HG03159 (cell line): ENCODE data around the gene TGFBR1.

Experiments used
- ATAC-seq: cut with Tn5 transposase; IDR thresholded peaks from one replicate; pipeline ENCODE4 v1.9.1; 2021; ENCODE audit warnings: mild to moderate bottlenecking, moderate library complexity; ENCODE audit not compliant: unreplicated experiment

TGFBR1 gene

GRCh38 chr9:99105152-99106043 is 485 bp downstream of the TGFBR1 start:
- peak; percentile 44 for ATAC-seq

- no peak for ATAC-seq
These were observed 1.1 kb downstream of the TGFBR1 start for GRCh38 chr9:99106044-99106375.

- no peak for ATAC-seq
These were observed 2.5 kb downstream of the TGFBR1 start for GRCh38 chr9:99107421-99107820.

DNA sequence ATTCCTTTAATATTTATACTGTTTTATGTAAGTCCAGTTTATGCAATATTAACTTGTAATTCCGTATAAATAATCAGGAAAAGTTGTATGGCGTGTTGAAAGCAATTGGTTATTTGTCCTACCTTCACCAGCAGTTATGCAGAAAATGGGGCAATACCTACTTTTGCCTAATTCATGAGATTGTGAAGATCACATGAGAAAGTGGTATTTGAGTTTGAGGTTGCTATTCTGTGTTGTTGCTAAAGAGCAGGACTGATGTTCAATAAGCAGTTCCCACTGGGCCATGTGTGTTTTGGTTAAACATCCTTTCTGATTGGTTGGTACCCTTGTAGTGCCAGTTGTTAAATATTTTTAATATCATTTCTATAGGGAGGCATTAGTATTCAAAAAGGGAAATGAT is 3.2 kb downstream of the TGFBR1 start:
- no peak for ATAC-seq

DNA sequence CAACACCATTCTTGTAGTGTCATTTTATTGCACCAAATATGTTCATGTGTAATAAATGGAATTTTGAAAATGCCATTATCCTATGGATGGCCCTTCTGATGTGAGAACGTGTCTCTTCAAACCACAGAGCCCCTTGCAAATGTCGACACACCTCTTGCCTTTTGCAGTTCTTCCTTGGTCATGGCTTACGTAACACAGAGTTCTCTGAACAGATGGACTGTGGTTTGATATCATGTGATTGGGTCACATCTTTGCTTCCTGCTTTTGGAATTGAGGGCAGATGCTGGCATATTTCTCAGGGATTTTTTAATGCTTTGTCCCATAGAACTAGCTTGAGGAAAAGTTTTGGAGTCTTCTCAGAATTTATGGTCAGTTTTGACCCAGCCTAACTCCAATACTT is 4.6 kb downstream of the TGFBR1 start:
- ATAC-seq, result no peak

GRCh38 chr9:99112750-99113413 is 8.0 kb downstream of the TGFBR1 start:
- ATAC-seq, result no peak

- no peak for ATAC-seq
These were observed 8.6 kb downstream of the TGFBR1 start for GRCh38 chr9:99113414-99114048.

GRCh38 chr9:99114049-99114440 is 9.1 kb downstream of the TGFBR1 start:
- ATAC-seq, result no peak

- ATAC-seq, result no peak
These were observed 10.1 kb downstream of the TGFBR1 start for GRCh38 chr9:99114846-99115500.

DNA sequence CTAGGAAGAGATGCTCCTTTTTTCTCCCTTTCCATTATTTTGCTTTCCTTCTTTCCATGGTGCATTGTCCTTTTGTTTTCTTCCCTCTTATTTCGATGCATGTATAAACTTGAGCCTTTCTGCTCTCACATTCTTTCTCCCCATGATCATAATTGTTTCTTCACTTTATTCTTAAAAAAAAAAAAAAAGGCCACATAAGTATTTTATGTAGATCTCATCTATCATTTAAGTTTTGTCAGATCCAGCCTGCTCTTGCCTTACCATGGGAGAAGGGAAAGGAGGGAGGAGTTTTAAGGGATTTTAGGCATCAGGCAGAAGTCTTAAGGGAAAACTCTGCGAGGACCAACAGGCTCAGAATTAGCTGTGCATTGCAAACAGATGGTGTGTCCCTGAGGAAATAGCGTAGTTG is 11.1 kb downstream of the TGFBR1 start:
- ATAC-seq, result no peak

GRCh38 chr9:99118782-99119466 is 14.0 kb downstream of the TGFBR1 start:
- peak; percentile 95 for ATAC-seq

GRCh38 chr9:99119976-99120655 is 15.2 kb downstream of the TGFBR1 start:
- ATAC-seq, result no peak

DNA sequence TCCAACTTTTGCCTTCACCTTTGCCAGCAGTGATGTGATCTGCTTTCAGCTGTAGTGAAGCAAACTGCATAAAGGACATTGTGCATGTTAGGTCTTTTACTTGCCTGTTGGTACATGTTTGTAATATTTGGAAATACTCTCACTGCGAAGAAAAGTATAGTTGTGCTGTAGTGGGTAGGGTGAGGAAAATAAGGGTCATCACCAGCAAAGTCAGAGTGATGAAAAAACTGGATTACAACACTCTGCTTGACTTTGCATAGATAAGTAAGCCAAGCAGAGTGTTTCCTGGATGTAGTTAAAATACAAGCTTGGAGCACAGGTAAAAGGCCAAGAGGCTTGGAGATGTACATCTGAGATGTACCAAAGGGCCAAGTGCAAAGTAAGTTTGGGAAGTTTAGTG is 16.7 kb downstream of the TGFBR1 start:
- no peak for ATAC-seq

- ATAC-seq, result no peak
These were observed 19.8 kb downstream of the TGFBR1 start for GRCh38 chr9:99124534-99125255.

DNA sequence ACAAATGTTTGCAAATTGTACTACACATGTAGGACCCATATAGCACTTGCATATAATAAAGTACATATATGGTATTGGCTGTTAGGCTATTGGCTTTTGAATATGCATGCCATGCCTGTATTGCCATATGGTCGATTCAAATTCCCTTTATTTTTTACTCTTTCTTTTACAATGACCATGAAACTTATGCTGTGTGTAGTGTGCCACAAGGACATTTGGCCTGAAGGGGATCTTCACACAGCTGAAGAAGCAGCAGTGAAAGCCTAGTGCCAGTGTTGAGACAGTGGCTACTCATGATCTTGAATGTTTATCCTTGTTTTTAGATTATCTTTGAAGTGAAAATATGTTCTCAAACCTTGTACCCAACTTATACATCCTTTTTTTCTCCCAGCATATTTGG is 20.5 kb downstream of the TGFBR1 start:
- ATAC-seq, result no peak

DNA sequence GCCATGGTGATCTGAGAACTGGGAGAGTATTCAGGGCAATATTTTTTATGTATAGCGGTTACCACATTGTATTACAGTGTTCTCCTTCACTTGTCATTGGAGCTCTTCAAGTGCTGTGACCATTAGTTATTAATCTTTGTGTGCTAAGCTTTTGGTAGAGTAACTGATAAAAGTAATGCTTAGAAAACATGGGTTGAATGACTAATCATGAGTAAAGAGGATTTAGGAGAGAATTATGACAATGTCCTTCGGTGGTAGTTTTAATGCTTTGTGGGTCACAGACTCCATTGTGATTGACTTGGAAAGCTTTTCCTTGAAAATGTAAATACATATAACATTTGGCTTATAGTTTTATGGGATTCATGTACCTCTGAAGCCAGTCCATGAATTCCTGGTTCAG is 21.4 kb downstream of the TGFBR1 start:
- ATAC-seq, result no peak

GRCh38 chr9:99127356-99128132 is 22.6 kb downstream of the TGFBR1 start:
- no peak for ATAC-seq

- ATAC-seq, result no peak
These were observed 23.2 kb downstream of the TGFBR1 start for GRCh38 chr9:99128133-99128406.

DNA sequence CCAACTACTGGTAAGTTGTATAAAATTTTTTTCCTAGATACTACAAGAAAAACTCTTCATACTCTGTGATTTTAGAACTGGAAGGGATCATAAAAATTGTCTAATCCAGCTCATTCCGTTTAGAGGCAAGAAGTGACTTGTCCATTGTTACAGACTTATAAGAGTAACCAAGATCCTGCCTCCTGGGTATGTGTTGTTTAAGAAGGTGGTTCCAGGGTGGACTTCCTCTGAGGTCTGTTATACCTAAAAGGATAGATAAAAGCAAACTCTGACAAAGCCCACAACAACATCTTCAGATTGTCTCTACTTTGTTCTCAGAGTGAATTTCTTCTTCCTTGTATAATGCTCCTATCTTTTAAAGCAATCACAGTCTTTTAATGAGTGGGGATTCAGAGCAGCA is 24.2 kb downstream of the TGFBR1 start:
- ATAC-seq, result no peak
